Measurements from ENCODE around the gene TCF3.

GRCh38 chr19:1621574-1621973 lies 30.8 kb downstream of the TCF3 start:
- TF ChIP-seq POLR2A (IDR thresholded peaks at IDR 0.05; ENCODE audit: low read depth, low read length): no peak
- TF ChIP-seq POLR2AphosphoS5 (IDR thresholded peaks at IDR 0.05; ENCODE audit: low read depth, low read length): no peak
- TF ChIP-seq PAX5 (IDR thresholded peaks at IDR 0.05; ENCODE audit: insufficient read depth, low read length, severe bottlenecking): no peak
- TF ChIP-seq SPI1 (IDR thresholded peaks at IDR 0.05; ENCODE audit: low read depth, low read length): no peak
- TF ChIP-seq TAF1 (IDR thresholded peaks at IDR 0.05; ENCODE audit: low read depth, low read length): no peak
- TF ChIP-seq POU2F2 (IDR thresholded peaks at IDR 0.05; ENCODE audit: low read depth, low read length): no peak
